ENCODE data around the gene TMEM169.

The TMEM169 gene

GRCh38 chr2:216104691-216105090, 23.0 kb downstream of the TMEM169 start:
- DNase-seq (ENCODE audit: low read depth), result no peak

GRCh38 chr2:216107320-216107719, 25.6 kb downstream of the TMEM169 start:
- DNase-seq (ENCODE audit: low read depth), result no peak

- DNase-seq (ENCODE audit: low read depth), result no peak
These were observed 26.0 kb downstream of the TMEM169 start for GRCh38 chr2:216107760-216108159.

GRCh38 chr2:216108310-216108966, 26.7 kb downstream of the TMEM169 start:
- no peak for DNase-seq (ENCODE audit: low read depth)

- DNase-seq (ENCODE audit: low read depth), result peak; percentile 86
These were observed 27.5 kb downstream of the TMEM169 start, which contains the start of gene XRCC5 for GRCh38 chr2:216108967-216109921. Gene XRCC5, plus strand, starts transcription at chr2:216109348. Its CDS starts 89 bp downstream, at chr2:216109437.

- DNase-seq (ENCODE audit: low read depth), result peak; percentile 40
These were observed 28.4 kb downstream of the TMEM169 start for GRCh38 chr2:216109962-216110614.

- no peak for DNase-seq (ENCODE audit: low read depth)
These were observed 28.9 kb downstream of the TMEM169 start for GRCh38 chr2:216110620-216111019.

- DNase-seq (ENCODE audit: low read depth), result no peak
These were observed 29.4 kb downstream of the TMEM169 start for GRCh38 chr2:216111122-216111521.

- no peak for DNase-seq (ENCODE audit: low read depth)
These were observed 31.2 kb downstream of the TMEM169 start for GRCh38 chr2:216112926-216113325.

GRCh38 chr2:216113572-216113971, 31.9 kb downstream of the TMEM169 start:
- DNase-seq (ENCODE audit: low read depth), result no peak

GRCh38 chr2:216114382-216114713, 32.6 kb downstream of the TMEM169 start:
- no peak for DNase-seq (ENCODE audit: low read depth)

- DNase-seq (ENCODE audit: low read depth), result peak; percentile 98
These were observed 33.2 kb downstream of the TMEM169 start for GRCh38 chr2:216114714-216115531.

GRCh38 chr2:216116418-216116817, 34.7 kb downstream of the TMEM169 start:
- no peak for DNase-seq (ENCODE audit: low read depth)

- no peak for DNase-seq (ENCODE audit: low read depth)
These were observed 36.0 kb downstream of the TMEM169 start for GRCh38 chr2:216117561-216118340.

GRCh38 chr2:216118474-216118873, 36.8 kb downstream of the TMEM169 start:
- DNase-seq (ENCODE audit: low read depth), result no peak

GRCh38 chr2:216119146-216119545, 37.4 kb downstream of the TMEM169 start:
- DNase-seq (ENCODE audit: low read depth), result no peak

- DNase-seq (ENCODE audit: low read depth), result no peak
These were observed 38.3 kb downstream of the TMEM169 start for GRCh38 chr2:216119986-216120385.

- DNase-seq (ENCODE audit: low read depth), result no peak
These were observed 39.5 kb downstream of the TMEM169 start for GRCh38 chr2:216121255-216121654.

- no peak for DNase-seq (ENCODE audit: low read depth)
These were observed 45.2 kb downstream of the TMEM169 start for GRCh38 chr2:216126943-216127342.

- no peak for DNase-seq (ENCODE audit: low read depth)
These were observed 48.7 kb downstream of the TMEM169 start for GRCh38 chr2:216130346-216130971.
